Inferior parietal cortex (tissue), 1 donor: Measurements from ENCODE around the gene TMEM131.

Source experiments
- DNase-seq: peaks from one replicate; pipeline ENCODE4 v3.0.0-alpha.2; 2016; ENCODE audit errors: extremely low spot score

TMEM131 gene

DNA sequence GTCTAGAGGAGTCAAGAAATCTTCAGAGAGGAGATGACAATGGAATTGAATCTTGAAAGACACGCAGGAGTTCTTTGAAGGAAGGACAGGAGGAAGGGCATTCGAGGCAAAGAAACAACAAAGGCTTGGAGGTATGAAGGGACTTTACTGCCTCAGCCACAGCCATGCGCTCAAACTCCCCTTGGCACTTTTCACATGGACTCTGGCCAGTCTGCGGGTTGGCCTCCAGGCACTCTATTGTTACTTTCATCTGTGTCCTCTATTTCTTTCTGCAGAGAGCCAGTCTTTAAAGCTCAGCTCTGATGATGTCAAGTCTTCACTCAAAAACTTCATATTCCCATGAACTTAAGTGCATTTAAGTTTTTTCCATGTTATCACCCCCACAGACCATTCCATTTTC, 186.9 kb downstream of the TMEM131 start:
- DNase-seq = no peak

DNA sequence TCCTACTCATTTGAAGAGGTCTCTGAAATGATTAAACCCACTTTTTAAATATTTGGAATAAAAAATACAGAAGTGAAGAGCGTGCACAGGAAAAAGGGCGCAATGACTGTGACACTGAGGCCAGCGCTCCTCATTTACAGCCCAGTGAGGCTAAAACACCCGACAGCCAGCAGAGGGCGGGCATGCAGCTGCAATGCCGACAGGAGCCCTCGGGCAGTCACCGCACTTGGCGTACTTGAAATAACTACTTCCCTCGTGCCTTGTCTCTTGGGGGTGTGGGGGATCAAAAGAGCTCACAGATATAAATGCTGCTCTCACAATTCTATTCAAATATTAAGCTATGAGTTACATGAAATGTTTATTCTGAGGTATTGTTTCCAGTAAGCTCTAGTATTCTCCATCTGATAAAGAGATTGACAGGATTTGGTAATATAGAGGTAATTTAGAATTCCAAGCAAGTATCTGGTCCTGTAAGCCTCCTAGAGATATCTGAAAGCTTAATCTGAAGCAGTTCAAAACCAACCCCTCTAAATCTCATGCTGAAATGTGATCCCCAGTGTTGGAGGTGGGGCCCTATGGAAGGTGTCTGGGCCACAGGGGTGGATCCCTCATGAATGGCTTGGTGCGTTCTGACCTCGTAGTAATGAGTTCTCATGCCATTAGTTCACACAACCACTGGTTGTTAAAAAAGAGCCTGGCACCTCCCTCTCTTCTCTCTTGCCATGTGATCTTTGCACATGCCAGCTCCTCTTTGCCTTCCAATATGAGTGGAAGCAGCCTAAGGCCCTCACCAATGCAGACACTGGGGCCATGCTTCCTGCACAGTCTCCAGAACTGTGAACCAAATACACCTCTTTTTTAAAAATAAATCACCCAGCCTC, 188.8 kb downstream of the TMEM131 start:
- peak; percentile 84 for DNase-seq

DNA sequence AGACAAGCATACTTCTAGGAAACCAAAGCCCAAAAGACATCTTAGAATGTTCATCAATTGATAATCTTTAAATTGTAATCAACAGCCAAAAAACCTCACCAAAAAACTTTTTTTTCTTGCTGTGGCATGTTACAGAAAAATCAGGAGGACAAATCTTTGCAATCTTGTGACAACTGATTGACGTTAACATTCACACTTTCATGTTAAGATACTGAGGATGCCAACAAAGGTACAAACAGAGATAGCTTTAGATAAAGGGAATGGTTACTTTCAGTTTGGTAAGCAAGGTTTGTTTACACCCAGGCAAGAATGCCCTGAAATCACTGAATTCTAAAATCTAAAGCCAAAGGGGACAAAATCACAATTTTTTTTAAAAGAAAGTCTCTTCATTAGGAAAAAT, 190.0 kb downstream of the TMEM131 start:
- DNase-seq = no peak

DNA sequence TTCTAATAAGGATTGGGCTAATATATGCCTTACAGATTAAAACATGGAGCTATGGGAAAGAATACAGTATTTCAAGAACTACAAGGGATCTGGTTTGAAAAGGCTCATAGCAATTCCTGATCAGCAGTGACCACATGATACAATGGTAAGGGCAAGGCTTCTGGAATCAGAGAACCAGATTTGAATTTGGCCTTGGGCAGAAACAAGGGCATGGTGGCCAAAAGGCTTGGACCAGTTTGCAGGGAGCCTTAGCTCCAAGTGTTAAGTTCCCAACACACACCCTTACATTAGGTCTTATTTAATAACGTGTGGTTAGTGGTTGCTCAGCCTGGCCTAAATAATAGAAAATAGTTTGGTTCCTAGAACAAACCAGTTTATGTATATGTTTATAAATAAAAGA, 194.7 kb downstream of the TMEM131 start:
- DNase-seq = no peak

DNA sequence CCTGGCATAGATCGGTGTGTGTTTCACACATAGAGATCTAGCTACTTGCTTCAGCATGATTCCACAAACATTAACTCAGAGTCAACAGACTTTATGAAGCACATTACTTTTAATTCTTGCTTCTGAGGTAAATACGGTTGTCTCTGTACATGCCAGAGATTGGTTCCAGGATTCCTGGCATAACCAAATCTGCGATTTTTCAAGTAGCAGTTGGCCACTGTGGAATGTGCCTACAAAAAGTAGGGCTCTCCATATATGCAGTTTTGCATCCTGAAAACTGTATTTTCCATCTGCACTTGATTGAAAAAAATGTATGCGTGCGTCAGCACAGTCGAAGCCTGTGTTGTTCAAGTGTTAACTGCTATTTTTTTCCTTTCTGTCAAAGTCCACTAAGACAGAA, 197.3 kb downstream of the TMEM131 start:
- no peak for DNase-seq

DNA sequence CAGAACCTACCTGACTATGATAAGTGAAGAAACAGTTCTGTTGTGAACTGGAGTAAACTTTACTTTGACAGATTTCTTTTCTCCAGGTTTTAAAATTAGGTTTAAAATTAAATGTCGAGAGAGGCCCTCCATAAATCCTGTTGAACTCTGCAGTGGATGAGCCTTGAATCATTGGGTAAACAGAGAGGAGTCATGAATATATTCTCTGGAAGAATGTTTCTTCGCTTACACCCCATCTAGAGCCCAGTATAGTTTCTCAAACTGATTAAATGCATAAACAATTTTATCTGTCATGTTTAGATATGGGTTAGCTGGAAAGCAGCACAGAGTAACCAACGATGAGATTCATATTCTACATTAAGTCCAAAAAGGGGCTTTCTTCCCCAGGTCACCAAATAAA, 198.4 kb downstream of the TMEM131 start:
- DNase-seq = no peak

DNA sequence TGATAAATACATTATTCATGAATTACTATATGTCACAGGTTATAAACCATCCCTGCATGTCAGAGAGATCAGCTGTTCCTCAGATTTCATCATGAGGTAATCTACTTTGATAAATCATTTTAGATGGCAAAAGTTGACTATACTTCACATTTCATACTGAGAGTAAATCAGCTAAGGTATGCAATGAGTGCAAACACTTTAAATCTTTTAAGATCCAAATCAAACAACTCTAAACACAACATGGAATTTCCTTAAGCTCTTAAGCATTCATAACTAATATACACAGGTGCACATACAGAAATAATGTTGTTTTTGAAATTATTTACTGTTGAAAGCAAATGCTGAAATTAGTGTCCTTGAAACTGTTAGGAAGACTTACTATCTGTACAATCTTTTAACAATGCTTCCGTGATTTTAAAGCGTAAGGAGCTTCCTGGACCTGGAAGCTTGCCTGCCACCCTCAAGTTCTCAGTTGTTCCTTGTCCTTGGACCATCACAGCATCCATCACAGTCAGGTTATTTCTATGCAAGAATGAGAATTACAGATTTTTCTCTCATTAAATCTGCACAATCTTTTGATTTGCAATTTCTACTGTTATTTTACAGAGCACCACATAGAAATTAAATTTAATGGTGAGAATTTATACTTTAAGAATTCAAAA, 199.2 kb downstream of the TMEM131 start:
- no peak for DNase-seq

DNA sequence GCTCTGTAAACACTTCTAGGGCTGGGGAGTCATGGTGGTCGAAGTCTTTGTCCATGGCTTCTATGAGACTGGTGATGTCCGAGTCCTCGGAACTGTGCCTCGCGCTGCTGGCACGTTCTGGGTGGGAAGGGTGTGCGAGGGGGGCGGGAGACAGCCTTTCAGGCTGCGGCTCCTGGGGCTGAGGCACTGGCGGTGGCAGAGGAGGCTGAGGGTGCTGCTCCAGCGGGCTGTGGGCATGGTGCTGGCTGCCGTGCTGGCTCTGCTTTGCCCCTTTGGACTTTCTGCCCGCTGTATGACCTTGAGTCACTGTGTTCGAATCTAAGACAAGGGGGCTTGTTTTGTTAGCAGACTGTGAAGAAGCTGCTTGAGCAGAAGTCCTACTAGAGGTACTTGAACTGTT, 203.3 kb downstream of the TMEM131 start:
- no peak for DNase-seq

DNA sequence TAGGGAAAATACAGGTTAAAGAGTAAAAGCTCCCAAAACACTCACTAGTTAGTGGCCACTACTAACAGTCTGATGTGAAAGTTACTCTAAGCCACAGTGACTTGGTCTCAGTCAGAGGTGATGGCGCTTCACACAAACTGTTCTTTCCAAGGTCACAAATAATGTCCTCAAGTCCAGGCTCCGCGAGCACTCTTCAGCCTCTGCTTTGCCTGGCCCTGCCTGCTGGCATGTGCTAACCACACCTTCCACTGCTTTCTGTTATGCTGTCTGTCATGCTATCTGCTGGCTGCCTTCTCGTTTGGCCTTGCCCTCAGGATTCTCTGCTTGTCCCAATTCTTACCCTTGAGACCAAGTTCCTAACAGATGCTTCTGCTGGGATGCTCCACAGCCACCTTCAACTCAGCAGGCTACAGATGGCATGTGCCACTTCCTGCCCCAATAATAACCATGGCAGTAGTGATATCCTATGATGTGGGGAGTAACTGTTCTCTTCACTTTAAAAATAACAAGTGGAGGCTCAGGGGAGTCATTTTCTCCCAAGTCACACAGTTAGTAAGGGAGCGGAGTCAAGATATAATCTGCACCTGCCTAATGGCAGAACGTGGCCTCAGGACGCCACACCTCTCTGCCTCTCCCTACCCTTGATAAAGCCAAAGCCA, 206.6 kb downstream of the TMEM131 start:
- no peak for DNase-seq

DNA sequence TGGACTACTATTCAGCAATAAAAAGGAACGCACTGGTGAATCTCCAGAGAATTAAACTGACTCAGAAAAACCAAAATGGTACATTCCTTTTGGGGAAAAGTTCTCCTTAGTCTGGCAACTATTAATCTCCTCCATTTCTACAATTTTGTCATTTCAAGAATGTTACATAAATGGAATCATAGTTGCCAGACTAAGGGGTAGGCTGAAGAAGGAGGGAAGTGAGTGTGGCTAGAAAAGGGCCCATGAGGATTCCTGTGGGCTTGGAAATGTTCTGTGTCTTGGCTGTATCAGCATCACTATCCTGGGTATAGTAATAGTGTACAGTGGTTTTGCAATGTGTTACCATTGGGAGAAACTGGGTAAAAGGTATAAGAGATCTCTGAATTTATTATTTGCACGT, 209.9 kb downstream of the TMEM131 start:
- no peak for DNase-seq

DNA sequence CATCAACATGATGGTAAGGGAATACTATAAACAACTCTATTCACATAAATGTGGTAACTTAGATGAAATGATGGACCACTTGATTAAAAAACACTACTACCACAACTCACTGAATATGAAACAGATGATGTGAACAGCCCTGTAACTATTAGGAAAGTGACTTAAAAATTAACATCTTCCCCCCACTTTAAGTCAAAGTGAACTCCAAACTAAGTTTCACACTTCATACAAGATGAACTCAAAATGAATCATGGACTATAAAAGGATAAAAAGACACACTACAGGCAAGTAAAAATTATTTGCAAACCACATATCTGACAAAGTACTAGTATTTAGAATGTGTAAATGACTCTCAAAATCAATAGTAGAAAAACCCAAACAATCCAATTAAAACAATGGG, 210.8 kb downstream of the TMEM131 start:
- DNase-seq = no peak

DNA sequence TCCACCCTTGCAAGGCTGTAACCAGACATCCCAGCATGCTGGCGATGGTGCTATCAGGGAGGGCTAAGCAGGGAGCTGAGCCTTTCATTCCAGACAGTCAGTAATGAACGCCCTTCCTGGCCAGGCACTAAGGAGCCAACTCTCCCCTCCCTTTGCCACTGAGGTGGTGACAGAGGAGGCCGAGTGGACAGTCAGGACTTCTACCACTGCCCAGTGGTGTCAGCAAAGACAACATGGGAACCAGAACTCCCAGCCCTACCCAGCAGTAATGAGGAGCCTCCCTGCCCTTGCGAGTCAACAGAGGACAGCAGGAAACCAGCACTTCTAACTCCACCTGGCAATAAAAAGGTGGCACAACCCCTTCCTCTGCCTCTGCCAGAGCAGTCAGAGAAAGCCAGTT, 213.8 kb downstream of the TMEM131 start:
- no peak for DNase-seq

DNA sequence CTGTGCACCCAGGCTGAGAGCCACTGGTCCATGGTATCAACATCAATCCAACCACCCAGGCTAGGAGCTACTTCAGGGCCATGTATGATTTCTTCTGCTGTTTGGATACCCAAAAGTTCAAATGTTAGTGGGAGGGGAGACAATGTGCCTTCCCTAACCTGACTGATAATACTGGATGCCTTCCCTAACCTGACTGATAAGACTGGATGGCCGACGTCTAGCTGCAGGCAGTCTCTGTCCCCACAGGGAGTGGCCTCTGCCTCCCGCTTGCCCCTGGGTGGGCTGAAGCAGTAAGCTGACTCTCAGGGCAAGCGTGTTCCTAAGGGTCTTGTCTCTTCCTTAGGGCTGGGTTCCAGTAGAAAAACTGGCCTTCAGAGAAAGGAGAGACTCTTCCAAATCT, 216.6 kb downstream of the TMEM131 start:
- DNase-seq = no peak

DNA sequence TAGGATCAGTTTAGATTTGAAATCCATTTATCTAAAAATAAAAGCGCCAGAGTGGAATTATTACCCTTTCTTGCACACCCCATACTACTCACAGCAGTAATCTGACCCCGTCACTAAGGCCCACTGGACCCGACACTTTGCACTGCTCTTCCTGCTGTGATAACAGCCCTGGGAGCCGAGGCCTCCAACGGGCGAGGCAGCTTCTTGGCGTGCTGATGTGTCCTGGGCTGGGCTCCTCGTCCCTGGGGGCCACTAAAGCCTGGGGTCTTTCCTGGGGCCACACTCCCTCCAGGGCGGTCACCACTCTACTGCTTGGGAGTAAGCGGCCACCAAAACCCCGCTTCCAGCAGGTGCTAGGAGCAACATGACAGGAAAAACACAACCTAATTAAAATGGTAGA, 220.7 kb downstream of the TMEM131 start:
- DNase-seq = no peak

DNA sequence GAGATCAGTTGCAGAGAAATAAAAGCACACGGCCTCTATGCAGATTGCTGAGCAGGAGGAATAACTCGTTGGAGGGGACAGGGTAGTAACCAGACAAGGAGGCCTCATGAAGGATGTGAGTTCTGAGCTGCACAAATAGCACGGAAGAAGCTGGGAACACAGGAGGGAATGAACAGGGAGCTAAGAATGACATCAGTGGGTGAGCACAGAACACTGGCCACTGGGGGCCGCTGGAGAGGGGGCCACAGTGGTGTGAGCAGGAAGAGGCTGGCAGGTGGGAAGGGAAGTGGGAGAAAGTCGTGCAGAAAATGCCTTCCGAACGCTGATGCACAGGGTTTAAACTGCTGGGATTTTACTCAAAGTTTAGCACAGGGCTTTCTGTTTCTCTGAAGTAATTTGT, 221.3 kb downstream of the TMEM131 start:
- no peak for DNase-seq

DNA sequence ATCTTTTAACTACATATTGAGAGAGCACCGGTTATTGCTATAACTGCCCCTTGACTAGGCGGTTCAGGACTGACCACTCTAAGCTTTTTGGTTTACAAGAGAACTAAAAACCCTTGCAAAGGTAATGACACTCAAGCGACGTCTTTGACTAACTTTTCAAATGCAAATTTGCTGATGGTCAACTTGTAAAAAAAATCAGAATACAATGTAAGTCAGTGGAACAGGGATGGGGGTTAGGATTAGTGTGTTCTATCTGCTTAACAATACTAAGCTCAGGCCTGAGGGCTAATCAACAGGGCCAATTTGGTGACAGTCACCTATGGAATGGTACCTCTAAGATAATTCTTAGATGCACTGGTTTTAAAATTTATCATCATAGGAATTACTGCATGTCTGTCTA, 225.3 kb downstream of the TMEM131 start:
- no peak for DNase-seq

DNA sequence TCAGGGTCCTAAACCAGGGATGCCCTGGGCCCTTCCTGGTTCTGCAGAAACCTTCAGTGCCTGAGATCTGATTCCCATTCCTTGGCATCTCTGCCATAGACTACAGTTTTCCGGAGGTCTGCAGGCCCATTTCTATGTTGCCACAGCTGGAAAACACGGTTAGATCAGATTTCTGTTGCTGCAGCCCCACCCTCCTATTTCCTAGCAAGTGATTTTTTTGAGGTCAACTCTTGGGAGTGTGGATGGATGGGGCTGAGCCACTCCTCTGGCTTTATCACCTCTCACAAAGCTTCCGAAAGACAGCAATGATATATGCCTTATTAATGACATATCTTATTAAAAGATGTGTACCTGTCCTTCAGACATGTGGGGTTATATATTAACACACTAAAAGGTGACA, 226.0 kb downstream of the TMEM131 start:
- DNase-seq = no peak

DNA sequence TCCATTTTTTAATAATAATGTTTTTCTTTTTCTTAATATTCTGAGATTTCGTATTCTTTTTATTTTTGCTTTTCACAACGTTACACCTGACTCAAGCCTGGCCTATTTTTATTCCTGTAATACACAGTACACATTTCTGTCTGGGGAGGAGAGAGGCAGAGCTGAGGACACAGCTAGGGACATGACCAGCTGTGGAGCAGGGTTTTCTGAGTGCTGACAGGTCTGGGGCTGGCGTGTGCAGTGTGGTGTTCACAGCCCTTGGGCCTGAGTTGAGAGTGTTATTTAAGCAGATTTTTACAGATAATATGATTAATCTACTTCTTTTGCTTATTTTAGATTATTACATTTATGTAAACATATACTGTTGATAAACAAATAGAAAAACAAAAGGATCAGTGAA, 226.4 kb downstream of the TMEM131 start:
- no peak for DNase-seq

DNA sequence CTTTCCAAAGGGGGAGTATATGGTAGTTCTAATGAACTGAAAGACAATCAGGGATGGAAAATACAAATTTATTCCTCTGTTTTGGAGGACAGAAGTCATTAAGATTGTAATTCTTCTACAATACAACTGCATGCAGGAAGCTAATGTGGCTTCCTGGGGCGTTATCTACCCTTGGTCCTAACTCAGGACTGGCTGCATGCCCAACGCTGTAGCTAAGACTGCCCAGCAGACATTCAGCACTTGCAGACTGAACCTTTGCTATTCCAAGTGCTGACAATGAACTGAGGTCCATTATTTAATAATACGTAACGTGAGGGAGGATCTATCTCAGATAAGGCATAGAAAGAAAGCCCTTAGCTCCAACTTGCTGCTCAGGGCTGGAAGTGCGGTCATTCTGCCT, 229.2 kb downstream of the TMEM131 start:
- no peak for DNase-seq

DNA sequence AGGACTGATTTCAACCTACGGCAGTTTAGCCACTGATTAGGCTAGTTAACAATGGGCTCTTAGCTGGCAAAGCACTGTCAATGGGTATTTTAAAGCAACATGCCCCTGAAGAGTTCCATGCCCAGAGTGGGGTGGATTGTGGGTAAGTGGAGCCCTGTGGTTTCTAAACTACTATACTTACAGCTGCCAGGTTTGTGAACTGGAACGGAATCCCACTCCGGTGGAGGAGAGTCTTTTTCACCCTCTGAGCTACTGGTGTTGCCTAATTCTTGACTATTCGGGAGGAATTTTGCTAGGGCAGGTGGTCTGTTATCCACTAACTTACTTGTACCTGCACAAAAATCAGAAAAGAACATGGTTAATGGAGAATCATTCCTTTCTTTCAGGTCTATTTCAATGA, 229.8 kb downstream of the TMEM131 start:
- no peak for DNase-seq

DNA sequence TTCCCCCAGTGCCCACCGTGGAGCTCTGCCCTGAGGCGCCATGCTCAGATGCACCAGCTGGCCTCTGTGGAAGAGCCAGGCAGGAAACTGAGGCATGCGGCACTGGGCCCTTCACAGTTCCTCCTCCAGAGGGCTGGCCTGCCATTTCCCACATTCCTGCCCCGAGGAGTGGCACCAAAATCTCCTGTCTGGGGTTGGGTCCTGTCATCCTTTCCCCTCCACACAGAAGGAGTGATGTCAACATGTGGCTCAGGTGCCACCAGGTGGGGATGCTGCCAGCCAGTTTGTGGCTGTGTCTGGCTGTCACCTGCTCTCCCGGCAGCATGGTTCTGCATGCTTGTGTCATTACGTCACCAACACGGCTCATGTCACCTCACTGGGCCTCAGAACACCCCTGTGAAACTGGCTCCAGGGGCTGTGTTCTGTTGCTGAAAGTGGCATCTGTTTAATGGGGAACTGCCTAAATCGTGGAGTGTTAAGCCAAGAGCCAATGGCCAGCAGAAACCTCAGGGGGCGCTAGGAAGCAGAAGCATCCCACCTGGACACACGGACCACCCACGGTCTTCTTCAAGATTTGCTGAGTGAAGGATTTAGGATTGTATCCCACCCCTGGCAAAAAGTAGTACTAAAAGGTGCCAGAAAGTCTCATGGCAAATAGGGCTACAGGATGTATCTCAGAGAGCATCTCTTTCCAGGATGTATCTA, 231.0 kb downstream of the TMEM131 start:
- no peak for DNase-seq

DNA sequence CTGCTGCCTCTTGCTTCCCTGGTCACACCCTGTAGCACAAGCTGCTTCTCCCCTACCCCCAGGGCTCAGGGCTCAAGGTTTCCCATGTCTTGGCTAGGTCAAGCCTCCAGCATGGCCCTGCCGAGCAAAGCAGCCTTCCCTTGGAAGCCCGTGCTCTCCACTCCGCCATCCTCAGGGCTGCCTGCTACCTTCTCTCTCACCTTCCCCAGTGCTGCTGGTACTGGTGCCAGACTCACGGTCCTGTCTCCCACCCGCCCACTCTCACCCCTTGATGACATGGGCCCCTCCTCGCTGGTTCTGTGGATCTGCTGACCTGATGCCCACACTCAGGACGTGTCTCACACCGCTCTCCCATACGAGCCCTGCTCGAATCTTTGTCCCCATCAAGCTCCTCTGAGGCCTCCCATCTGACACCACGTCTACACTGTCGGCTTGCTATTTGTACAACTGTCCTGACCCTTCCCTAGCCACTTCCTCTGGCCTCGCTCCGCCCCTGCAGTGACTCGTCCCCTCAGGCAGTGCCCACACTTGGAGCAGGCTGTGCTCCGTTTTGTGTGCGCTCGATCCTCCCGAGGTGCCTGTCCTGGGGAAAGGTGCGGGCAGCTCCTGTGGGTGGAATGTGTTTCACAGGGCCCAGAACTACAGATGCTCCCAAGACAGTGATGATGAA, 232.4 kb downstream of the TMEM131 start:
- DNase-seq = no peak
